ENCODE data around the gene SIVA1. TPM values are rescaled to one million over a fixed set of nuclear protein-coding genes. Genes with fewer than 3 reads are reported as not detected.
A peak's percentile ranks its signal among the peaks of the same experiment; 100 is the strongest.

Gene SIVA1
- total RNA-seq, 4 donors from 2014 or later = 141 to 262 (median 167) TPM

DNA sequence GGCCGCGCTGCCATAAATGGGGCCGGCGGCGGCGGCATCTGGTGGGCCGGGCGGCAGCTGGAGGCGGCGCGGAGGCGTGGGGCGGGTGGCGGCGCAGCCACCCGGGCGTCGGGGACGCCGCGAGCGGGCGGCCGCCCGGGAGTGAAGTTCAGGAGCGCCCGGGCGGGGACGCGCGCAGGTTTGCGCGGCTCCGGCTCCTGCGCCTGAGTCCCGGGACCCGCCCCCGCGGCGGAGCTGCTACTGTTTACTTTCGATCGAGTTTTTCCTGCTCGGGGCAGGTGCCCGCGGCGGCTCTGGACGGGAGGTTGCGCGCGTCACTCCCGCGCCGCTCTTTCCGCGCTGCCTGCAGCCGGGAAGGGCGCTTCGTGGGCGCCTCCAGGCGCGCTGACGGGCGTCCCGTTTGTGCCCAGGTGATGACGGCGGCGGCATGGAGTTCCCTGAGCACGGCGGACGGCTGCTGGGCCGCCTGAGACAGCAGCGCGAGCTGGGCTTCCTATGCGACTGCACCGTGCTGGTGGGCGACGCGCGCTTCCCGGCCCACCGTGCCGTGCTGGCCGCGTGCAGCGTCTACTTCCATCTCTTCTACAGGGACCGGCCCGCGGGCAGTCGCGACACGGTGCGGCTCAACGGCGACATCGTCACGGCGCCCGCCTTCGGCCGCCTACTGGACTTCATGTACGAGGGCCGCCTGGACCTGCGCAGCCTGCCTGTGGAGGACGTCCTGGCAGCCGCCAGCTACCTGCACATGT is 48.0 kb downstream of the SIVA1 start, which contains the start of gene ZBTB42:
Gene ZBTB42 (plus strand): TSS at position 331 of the 749 bp plus-strand sequence. CDS start 97 bp downstream, at position 428.
- ATAC-seq (ENCODE audit: low FRiP score) (peak; percentile 36), DNase-seq (ENCODE audit: low spot score) (no peak)

DNA sequence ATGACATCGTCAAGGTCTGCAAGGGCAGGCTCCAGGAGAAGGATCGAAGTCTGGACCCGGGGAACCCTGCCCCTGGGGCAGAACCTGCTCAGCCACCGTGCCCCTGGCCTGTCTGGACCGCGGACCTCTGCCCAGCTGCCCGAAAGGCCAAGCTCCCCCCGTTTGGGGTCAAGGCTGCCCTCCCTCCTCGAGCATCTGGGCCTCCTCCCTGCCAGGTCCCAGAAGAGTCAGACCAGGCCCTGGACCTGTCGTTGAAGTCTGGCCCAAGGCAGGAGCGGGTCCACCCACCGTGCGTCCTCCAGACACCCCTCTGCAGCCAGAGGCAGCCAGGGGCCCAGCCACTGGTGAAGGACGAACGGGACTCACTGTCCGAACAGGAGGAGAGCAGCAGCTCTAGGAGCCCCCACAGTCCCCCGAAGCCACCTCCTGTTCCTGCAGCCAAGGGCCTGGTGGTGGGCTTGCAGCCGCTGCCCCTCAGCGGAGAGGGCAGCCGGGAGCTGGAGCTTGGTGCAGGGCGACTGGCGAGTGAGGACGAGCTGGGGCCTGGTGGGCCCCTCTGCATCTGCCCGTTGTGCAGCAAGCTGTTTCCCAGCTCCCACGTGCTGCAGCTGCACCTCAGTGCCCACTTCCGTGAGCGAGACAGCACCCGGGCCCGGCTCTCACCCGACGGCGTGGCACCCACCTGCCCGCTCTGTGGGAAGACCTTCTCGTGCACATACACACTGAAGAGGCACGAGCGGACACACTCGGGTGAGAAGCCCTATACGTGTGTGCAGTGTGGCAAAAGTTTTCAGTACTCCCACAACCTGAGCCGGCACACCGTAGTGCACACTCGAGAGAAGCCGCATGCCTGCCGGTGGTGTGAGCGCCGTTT is 48.8 kb downstream of the SIVA1 start:
- DNase-seq (ENCODE audit: low spot score) (no peak), ATAC-seq (ENCODE audit: low FRiP score) (no peak)
- TF ChIP-seq, protein P1, sequence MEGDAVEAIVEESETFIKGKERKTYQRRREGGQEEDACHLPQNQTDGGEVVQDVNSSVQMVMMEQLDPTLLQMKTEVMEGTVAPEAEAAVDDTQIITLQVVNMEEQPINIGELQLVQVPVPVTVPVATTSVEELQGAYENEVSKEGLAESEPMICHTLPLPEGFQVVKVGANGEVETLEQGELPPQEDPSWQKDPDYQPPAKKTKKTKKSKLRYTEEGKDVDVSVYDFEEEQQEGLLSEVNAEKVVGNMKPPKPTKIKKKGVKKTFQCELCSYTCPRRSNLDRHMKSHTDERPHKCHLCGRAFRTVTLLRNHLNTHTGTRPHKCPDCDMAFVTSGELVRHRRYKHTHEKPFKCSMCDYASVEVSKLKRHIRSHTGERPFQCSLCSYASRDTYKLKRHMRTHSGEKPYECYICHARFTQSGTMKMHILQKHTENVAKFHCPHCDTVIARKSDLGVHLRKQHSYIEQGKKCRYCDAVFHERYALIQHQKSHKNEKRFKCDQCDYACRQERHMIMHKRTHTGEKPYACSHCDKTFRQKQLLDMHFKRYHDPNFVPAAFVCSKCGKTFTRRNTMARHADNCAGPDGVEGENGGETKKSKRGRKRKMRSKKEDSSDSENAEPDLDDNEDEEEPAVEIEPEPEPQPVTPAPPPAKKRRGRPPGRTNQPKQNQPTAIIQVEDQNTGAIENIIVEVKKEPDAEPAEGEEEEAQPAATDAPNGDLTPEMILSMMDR (IDR thresholded peaks at IDR 0.05) = no peak

More for the DNA sequence above, 48.0 kb downstream of the SIVA1 start, which contains the start of gene ZBTB42:
- TF ChIP-seq, protein P1 (IDR thresholded peaks at IDR 0.05) = no peak

DNA sequence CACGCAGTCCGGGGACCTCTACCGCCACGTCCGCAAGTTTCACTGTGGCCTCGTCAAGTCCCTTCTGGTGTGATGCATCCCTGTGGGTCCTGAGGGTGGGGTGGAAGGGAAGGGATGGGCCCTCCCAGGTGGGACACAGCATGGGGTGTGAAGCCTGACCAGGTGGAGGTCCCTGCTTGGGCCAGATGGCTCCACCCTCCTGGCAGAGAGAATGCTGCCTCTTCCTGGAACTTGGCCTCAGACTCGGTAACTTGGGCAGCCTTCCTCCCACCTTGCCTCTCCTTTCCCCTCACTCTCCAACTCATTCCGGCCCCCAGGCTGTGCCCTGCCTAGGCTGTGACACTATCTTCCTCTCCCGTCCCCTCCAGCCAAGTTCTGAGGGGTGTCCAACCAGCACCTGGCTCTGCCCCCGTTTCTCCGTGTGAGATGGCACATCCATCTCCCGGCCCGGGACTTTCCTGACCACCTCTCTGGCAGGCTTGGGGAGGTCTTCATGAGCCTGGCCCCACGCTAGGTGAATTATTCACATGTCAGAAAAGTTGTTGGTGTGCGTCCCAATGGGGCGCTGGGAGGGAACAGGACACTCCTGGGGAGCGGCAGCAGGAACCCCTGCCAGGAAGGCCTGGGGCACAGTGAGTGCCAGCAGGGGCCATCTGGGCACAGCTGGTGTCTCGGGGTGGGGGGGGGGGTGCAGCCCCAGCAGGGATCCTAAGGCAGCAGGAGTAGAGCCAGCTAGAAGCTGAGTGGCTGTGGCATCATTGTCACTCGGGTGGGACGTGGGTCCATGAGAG is 49.6 kb downstream of the SIVA1 start:
- TF ChIP-seq, protein P1 (IDR thresholded peaks at IDR 0.05) = no peak
- no peak for DNase-seq (ENCODE audit: low spot score)
- ATAC-seq (ENCODE audit: low FRiP score) = no peak

DNA sequence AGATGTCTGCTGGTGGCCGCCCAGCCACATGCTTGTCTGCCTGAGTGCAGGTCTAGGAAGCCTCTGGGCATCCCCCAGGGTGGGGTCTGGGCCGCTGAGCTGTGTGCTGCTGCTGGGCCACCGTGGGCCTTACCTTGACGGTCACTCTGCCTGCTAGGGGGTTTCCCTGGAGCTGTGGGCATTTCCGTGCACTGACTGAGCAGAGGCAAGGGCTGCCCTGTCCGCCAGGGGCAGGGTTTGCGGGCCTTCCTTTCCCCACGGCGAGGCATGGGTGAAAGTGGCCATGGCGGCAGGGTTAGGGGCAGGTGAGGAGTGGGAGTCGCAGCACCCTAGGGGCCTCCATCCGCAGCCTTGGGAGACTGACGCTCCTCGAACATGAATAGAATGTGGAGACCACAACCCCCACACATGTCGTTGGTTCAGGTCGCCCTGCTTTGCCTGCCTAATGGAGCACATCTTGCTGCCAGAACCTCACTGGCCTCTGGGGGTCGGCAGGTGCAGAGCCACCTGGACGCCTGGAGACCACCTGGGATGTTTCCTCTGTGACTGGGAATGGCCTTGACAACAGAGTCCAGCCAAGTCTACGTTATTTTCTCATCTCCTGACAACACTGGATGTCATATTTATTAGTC is 50.4 kb downstream of the SIVA1 start:
- TF ChIP-seq, protein P1 (IDR thresholded peaks at IDR 0.05) = no peak
- no peak for DNase-seq (ENCODE audit: low spot score)
- no peak for ATAC-seq (ENCODE audit: low FRiP score)

DNA sequence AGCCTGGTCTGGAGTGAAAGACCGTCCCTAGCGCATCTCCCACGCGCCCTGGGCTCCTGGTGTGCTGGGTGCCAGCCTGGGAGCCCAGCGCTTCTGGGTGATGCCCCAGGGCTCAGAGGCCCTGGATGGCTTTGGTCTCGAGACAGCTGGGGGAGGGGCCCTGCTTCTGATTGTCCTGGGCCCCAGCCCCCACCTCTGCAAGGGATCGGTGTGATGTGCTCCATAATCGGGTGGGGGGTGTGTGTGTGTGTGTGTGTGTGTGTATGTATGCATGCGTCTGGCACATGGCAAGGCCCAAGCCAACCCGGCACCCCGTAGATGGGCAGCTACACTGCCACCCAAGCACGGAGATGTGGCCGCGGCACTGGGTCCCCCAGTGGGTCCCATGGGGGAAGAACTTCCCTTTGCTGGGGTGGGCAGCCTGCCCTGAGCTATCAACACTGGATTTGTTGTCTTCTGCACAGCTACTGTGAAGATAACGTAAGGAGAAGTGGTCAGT is 51.0 kb downstream of the SIVA1 start:
- ATAC-seq (ENCODE audit: low FRiP score) = no peak
- DNase-seq (ENCODE audit: low spot score) = no peak
- TF ChIP-seq, protein P1 (IDR thresholded peaks at IDR 0.05) = no peak
